GM19463 (cell line): ENCODE results near the gene WNT9A.

ENCODE experiments used
- ATAC-seq: cut with Tn5 transposase; IDR thresholded peaks from one replicate; pipeline ENCODE4 v1.9.1; 2021; ENCODE audit warnings: mild to moderate bottlenecking, moderate library complexity; ENCODE audit not compliant: unreplicated experiment

WNT9A gene

GRCh38 chr1:227942021-227942715 is 5.6 kb downstream of the WNT9A start:
- ATAC-seq: no peak

GRCh38 chr1:227941509-227942020 is 6.2 kb downstream of the WNT9A start:
- ATAC-seq: no peak

GRCh38 chr1:227940791-227941241 is 6.9 kb downstream of the WNT9A start:
- no peak for ATAC-seq

GRCh38 chr1:227939791-227940771 is 7.7 kb downstream of the WNT9A start:
- no peak for ATAC-seq

GRCh38 chr1:227938911-227939790 is 8.6 kb downstream of the WNT9A start:
- ATAC-seq: no peak

- ATAC-seq: no peak
Measured at GRCh38 chr1:227938276-227938675, 9.5 kb downstream of the WNT9A start.

- ATAC-seq: no peak
Measured at GRCh38 chr1:227937838-227938145, 9.9 kb downstream of the WNT9A start.

GRCh38 chr1:227937031-227937837 is 10.5 kb downstream of the WNT9A start:
- no peak for ATAC-seq

- no peak for ATAC-seq
Measured at GRCh38 chr1:227935826-227936225, 11.9 kb downstream of the WNT9A start.

- no peak for ATAC-seq
Measured at GRCh38 chr1:227934476-227935313, 13.0 kb downstream of the WNT9A start.

- ATAC-seq: no peak
Measured at GRCh38 chr1:227929751-227930472, 17.8 kb downstream of the WNT9A start.

- no peak for ATAC-seq
Measured at GRCh38 chr1:227928811-227929375, 18.8 kb downstream of the WNT9A start.

- no peak for ATAC-seq
Measured at GRCh38 chr1:227927971-227928741, 19.6 kb downstream of the WNT9A start.

GRCh38 chr1:227926896-227927885 is 20.5 kb downstream of the WNT9A start:
- no peak for ATAC-seq

- ATAC-seq: no peak
Measured at GRCh38 chr1:227926216-227926791, 21.4 kb downstream of the WNT9A start.
